D341Med (cell line): ENCODE data around the gene STK24.

ENCODE experiments used
- DNase-seq: peaks from one replicate; pipeline ENCODE4 v3.0.0; 2012; ENCODE audit warnings: low spot score

STK24 gene

GRCh38 chr13:98473135-98473787, 103.6 kb downstream of the STK24 start:
- DNase-seq: no peak

GRCh38 chr13:98471934-98472333, 105.0 kb downstream of the STK24 start:
- DNase-seq: no peak

- no peak for DNase-seq
These were observed 106.0 kb downstream of the STK24 start for GRCh38 chr13:98470920-98471319.

DNA sequence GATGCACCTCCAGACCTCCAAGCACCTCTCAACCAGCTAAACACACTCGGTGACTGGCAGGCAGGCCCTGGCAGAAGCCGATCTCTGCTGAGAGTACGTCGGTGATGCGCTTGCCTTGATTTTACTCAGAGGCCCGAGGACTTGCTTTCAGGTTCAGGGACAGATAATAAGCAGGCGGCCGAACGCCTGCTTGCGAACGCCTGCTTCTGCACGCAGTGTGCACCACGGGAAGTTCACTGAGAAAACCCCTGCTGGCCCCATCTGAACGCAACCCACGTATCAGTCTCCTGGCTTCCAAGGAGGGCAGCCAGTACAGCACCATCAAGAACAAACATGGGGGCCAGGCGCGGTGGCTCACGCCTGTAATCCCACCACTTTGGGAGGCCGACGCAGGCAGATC, 108.0 kb downstream of the STK24 start:
- no peak for DNase-seq

GRCh38 chr13:98468361-98468760, 108.5 kb downstream of the STK24 start:
- no peak for DNase-seq

GRCh38 chr13:98467263-98467985, 109.5 kb downstream of the STK24 start:
- no peak for DNase-seq

GRCh38 chr13:98466634-98467236, 110.2 kb downstream of the STK24 start:
- peak; percentile 67 for DNase-seq

DNA sequence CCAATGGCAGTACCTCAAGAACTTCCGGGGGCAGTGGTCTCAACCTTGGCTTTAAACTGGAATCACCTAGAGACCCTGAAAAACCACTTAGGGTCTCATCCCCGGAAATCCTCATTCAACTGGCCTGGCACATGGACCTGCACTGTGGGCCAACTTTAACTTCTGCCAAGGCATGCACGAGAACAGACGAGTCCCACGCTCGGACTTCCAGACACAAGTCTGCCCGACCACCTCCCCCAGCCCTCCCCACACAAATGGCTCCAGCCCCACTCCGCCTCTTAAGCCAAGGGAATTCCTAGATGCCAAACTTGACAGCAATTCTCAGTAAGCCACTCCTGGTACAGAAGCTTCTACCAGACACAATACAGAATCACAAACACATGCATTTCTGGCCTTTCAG, 114.0 kb downstream of the STK24 start:
- no peak for DNase-seq

DNA sequence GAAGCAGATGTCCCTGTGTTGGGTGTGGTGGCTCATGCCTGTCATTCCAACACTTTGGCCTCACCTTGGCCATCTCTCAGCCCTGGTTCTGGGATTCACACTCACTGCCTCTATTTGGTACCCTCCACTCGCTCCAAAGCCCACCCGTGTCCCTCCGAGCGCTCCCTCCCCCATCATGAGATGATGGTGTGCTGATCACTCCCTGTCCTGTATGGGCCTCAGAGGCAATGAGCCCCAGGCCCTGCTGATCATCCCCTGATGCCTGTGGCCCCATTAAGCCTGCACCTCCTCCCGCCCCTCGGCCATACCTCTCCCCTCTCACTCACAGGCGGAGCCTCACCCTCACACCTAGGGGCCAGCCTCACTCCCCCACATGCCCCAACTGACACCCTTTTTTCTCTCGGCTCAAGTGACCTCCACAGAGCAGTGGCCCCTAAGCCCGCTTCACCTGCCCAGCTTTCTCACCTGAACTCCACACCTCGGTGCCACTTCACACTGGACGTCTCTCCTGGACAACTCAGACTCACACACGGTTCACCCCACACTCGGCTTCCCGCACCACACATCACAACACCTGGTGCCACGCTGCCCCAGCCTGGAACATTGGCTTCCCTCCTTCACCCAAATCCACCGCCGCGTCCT, 114.5 kb downstream of the STK24 start:
- DNase-seq: no peak

GRCh38 chr13:98461486-98462240, 115.2 kb downstream of the STK24 start:
- DNase-seq: no peak

DNA sequence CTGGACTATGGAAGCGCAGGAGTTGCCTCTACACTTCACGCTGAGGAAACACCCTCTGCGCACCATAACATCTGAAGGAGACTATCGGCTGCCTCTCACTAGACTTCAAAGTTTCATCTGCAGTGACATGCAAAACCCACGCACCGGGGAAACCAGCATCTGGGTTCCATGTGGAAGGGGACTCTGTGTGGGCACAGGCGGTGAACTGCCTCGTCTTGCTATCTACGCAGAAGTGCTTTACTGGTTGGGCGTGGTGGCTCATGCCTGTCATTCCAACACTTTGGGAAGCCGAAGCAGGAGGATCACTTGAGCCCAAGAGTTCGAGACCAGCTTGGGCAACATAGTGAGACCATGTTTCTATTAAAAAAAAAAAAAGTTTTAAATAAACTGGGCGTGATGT, 116.4 kb downstream of the STK24 start:
- no peak for DNase-seq

GRCh38 chr13:98459721-98460370, 117.1 kb downstream of the STK24 start:
- DNase-seq: no peak

DNA sequence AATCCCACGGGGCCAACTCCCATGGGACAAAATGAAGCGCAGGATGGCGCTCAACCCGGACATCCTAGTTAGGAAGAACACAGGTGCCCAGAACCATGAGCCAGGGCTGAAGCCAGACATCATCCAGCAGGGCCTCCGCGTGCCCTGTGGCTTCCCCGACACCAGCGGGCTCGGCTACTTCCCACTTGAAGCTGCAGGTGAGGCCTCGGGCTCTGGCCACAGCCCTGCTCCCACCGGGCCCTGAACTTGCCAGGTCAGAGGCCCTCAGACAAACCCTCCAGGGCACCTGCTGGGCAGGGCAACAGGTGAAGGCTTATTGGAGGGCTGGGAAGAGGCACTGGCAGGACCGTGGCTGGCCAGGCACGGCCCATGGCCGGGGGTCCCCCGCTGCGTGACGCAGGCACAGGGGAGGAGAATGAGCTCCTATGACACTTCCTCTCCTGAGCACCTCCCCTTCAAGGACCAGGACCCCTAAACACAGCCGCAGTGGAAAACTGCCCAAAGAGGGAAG, 117.7 kb downstream of the STK24 start:
- no peak for DNase-seq

DNA sequence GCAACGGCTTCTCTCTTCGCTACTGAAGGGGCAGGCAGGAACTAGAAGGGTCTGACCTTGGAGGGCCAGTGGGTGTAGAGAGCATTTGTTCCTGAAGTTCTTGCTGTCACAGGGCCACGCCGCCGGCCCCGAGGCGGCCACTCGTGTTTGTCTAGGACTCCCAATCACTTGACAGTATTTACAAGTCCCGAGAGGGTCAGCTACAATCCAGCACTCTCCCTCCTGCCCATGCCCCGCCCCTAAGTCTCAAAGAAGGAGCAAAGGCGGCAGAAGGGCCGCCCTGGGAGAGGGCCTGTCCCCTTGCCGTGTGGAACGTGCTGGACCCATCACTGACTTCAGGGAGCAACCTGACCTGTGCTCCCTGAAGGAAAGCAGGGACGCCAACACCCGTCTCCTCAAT, 118.5 kb downstream of the STK24 start:
- DNase-seq: no peak

DNA sequence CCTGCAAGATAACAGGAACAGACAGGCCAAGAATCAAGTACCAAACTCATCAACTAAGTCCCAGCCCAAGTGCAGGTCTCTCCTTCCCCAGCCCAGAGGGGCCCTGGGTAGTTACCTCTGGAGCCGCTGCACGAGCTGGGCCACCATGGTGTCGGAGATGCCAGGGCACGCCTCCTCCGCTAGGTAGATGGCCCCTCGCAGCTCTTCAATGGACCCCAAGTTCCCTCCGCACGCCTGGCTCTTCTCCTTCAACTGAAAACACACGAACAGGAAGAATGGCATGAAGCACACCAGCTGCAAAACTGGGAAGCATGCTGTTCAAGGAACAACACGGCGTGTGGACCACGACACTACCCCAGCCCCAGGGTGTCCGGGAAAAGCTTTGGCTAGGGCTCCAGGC, 119.9 kb downstream of the STK24 start:
- no peak for DNase-seq

DNA sequence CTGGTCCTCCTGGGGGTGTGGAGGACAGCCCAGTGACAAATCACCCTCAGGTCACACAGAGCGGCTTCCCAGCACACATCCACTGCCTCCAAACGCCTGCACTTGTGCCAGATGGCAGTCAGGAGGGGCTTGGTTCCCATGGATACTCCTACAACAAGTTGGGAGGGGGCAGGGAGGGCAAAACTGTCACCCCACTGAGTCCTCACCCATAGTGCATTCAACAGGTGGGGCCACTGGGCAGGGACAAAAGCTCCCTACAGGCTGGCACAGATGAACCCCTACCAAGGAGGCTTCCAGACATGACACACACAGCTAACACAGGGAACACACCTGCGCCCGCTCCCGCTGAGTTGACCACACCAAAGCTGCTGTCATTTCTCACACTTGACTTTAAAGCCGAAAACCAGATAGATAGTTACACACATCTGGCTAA, 120.5 kb downstream of the STK24 start:
- DNase-seq: no peak

DNA sequence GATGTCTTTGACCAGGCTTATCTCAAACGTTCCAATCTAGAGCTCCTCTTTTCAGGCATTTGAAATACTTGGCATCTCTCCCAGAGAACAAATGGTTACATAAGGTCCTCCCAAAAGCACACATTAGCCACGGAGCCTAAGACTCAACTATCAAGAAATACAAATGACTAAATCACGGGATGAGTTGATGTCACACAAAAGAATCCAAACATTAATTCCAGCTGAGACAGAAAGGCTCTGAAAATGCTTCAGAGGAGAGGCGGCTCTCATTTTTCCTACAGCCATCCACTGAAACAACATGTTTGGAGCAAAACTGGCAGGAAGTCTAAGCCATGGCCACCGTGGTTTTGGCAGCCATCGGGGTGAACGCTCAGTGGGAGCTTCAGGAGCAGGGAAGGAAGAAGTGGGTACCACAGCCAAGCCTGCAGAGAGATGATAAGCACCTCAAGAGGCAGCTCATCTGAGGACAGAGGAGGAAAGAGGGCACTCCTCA, 122.5 kb downstream of the STK24 start:
- DNase-seq: no peak

GRCh38 chr13:98452851-98453843, 123.8 kb downstream of the STK24 start:
- DNase-seq: no peak

GRCh38 chr13:98451676-98452470, 125.0 kb downstream of the STK24 start:
- DNase-seq: no peak
